Measurements from ENCODE around the gene DDN.

The DDN gene

DNA sequence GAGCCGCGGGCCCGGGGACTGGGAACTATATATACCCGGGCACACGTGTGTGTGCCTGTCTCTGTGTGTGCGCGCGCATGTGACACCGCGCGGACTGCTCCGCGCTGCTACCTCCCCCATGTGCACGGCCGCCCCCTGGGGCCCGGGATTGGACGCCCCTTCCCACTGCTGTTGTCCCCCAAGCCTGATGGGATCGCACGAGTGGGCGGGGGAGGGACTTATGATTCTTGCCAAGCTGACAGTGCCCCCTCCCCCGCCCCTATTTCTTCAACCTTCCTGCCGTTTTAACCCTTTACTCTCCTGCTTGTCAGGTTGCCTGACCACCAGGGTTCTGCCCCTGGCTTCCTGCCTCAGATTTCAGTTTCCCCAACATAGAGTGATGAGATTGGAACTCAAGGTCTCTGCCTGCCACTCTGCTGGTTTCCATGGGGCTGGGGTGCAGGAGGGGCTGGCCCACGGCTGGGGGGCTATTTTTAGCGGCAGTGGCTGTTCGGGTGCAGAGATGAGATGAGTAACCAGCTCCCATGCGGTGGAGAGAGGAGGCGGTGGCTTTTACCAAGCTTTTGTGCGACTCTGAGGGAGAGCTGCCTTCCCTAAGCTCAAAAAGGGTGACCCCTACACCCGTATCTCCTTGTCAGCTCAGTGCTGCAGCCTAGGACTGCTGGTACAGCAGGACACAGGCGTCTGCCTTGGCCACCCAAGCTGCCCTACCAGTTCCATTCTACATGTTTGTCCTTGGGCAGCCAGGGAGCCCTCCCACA is at the start of gene DDN:
TSS of gene DDN (minus strand) at position 5 of the 761 bp plus-strand sequence. CDS start 88 bp downstream, outside the sequence.
- no peak for DNase-seq (ENCODE audit: low read depth)

DNA sequence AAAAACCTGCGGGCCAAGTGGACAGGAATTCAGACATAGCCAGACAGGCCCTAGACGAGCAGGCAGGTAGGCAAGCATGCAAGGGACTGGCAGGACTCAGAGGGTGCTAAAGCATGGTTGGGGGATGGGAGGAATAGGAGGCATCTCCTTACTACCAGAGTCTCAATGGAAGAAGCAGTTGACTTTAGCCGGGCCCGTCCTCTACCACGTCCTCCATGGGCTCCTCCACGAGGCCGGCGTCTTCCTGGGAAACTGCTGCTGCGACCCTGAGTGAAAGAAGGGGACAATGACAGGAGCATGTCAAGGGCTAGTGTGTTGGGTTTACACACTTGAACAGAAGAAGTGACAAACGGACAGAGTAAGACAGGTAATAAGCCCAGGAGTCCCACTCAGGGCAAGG is 49.8 kb upstream of the DDN start:
- DNase-seq (ENCODE audit: low read depth): no peak

- no peak for DNase-seq (ENCODE audit: low read depth)
These were observed 47.1 kb upstream of the DDN start for GRCh38 chr12:49046129-49046895.

DNA sequence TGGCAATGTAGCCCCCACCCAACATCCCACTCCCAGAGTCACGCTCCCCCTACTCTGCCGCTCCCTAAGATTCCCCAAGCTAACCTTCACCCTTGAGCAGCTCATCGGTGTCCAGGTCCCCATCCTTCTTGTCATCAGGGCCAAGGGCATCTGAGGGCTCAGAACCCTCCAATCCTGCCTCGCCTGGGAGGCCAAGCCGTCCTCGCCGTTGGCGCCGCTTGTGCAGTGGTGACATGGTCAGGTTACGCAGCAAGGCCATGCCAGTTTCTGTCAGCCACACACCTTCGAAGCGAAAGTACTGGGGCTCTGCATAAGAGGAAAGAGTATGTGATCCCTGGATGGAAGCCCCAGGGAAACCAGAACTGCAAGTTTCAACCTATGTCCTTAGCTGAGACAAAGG is 45.5 kb upstream of the DDN start:
- no peak for DNase-seq (ENCODE audit: low read depth)

GRCh38 chr12:49043856-49044258 is 44.7 kb upstream of the DDN start:
- peak; percentile 52 for DNase-seq (ENCODE audit: low read depth)

DNA sequence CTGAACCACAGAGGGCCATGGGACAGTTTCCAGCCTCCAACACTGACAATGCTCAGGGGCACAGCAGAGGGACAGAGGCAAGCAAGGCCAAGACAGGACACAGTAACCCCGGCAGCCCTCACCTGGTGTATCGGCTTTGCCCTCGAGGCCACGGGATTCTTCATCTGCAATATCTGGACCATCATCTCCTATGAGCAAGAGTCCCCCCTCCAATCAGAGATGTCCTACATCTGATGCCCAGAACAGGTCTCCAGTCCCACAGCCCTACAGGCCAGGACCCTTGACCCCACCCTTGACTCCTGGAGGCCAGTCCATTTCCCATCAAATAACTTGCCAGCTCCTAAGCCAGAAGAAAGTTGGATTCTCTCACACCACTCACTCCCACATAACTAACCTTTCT is 44.1 kb upstream of the DDN start:
- no peak for DNase-seq (ENCODE audit: low read depth)

GRCh38 chr12:49041881-49042484 is 42.8 kb upstream of the DDN start:
- DNase-seq (ENCODE audit: low read depth): no peak

- DNase-seq (ENCODE audit: low read depth): no peak
These were observed 42.1 kb upstream of the DDN start for GRCh38 chr12:49041036-49041880.

- DNase-seq (ENCODE audit: low read depth): no peak
These were observed 41.2 kb upstream of the DDN start for GRCh38 chr12:49040364-49040855.

GRCh38 chr12:49039421-49040363 is 40.5 kb upstream of the DDN start:
- no peak for DNase-seq (ENCODE audit: low read depth)

- no peak for DNase-seq (ENCODE audit: low read depth)
These were observed 39.2 kb upstream of the DDN start for GRCh38 chr12:49038291-49038955.

DNA sequence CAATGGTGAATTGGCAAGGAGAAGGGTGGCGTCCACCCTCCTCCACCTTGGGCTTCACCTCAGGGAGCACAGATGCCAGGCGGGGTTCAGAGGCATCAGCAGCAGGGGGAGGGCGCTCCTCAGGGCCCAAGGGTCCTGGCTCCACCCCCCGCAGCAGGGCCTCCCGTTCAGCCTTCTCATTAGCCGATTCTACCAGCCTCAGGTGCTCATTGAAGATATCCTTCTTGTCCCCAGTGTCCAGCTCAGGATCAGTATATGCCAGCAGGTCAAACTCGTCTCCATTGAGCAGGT is 38.7 kb upstream of the DDN start:
- no peak for DNase-seq (ENCODE audit: low read depth)

DNA sequence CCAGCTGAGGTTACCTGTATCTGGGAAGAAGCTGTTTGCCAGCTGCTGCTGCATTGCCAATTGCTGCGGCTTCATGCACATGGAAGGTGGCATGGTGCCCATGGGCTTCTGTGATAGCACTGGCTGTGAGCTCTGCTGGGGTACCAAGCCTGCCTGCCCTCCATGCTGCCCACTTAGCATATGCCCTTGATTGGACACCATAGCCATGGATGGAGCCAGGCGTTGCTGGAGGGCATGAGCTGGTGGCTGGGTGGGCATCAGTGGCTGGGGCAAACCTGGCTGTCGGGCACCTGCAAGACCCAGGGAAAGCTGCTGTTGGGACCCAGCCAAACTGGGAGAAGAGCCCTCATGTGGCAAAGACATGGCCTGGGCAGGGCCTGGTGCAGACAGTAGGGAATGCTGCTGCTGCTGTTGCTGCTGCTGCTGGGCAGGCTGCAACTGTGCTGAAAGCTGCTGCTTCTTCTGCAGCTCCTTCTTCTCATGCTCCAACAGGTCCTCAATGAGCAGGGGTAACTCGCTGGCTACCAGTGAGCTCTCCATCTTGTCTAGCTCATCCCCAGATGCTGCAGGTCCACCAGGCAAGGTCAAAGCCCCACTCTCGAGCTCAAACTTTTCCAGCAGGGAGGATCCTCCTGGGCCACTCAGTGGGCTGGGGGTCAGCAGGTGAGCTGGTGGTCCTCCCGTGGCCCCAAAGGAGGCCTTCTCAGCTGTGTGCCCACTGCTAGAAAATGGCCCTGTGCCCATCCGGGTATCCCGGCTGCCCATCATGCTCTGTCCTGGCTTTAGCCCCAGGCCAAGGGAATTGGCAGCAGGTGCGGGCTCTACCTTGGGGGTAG is 38.2 kb upstream of the DDN start:
- DNase-seq (ENCODE audit: low read depth): no peak

- no peak for DNase-seq (ENCODE audit: low read depth)
These were observed 36.9 kb upstream of the DDN start for GRCh38 chr12:49036029-49036428.

- DNase-seq (ENCODE audit: low read depth): no peak
These were observed 35.1 kb upstream of the DDN start for GRCh38 chr12:49034286-49034622.

DNA sequence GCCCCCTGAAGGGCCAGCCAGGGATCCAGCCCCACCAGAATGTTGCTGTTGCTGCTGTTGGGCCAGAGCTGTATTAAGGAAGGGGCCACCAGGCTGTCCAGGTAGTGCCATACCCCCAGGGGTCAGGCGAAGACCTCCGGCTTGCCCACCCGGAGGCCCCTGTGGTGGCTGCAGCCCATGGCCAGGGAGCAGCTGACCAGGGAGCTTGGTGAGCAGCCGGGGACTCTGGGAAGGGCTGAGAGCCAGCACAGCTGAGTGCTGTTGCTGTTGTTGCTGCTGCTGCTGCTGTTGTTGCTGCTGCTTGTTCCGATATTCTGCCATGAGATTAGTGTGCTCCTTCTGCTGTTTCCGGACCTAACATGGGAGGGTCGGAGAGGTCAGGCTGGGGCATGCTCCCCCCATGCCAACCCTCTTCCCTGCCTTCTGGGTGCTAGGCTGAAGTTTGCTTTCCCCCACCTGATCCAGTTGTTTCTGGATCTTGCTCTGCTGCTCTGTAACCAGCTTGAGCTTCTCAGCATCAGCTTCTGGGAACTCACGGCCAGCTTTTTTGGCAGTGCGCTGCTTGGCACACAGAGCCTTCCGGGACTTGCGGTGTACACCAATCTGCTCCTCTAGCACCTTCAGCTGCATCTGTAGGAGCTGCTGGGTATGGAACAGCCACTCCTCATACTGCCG is 34.6 kb upstream of the DDN start:
- no peak for DNase-seq (ENCODE audit: low read depth)

GRCh38 chr12:49032679-49033447 is 33.7 kb upstream of the DDN start:
- DNase-seq (ENCODE audit: low read depth): no peak

- no peak for DNase-seq (ENCODE audit: low read depth)
These were observed 33.1 kb upstream of the DDN start for GRCh38 chr12:49032276-49032675.
